ENCODE data around the gene PDZK1. TPM values are rescaled to one million over a fixed set of nuclear protein-coding genes. Genes with fewer than 3 reads are reported as not detected.

PDZK1 gene
- 10 to 100 TPM in 2 of 3 donors, under 1 TPM in 1; 0.64 to 51.8 (median 25.2) TPM for total RNA-seq

DNA sequence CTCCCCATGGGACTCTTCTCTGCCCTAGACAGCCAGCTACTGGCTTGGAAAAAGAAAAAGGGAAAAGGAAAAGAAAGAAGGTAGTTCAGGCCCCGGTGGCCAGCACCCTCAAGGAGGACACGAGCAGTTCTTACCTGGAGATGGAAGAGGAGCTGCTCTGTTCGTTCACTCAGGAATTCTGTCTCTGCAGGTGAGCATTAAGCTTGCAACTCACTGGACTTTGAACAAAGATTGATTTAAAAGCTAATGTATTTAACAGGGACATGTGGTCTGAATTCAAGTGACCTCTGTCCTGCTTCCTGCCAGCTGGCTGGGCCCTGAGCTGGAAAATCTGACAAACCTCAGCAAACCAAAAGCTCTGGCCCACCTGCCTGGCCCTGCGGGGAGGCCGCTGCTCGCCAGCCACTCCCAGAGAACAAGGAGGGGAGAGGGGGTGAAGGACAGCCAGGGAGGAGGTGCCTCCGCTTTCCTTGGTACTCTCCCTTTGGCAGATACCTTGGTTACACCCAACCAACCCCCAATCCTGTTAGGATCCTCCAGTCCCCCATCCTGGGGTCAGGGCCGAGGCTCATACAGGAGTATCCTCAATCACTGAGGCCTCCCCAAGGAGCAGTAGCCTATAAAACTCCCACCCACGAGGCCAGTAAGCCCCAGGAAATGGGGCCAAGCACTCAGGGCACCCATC lies at the start of gene PDZK1:
TSS of gene PDZK1 (minus strand) at position 186 of the 685 bp plus-strand sequence. CDS start 19,347 bp downstream, outside the sequence.
- DNase-seq (ENCODE audit: low spot score in 2 of 2) = no peak
- peak within 1 kb of the TSS in 1 of 2 donors; percentile 20 for H3K27ac ChIP-seq
- intact Hi-C loops (cut with DNase I; ENCODE audit: low total_unique reads) = no loop called here
- H3K9me3 ChIP-seq = no peaks in the 10 kb centered on the region
- no peaks in the 10 kb centered on the region for H3K4me1 ChIP-seq
- TF ChIP-seq, protein P1, sequence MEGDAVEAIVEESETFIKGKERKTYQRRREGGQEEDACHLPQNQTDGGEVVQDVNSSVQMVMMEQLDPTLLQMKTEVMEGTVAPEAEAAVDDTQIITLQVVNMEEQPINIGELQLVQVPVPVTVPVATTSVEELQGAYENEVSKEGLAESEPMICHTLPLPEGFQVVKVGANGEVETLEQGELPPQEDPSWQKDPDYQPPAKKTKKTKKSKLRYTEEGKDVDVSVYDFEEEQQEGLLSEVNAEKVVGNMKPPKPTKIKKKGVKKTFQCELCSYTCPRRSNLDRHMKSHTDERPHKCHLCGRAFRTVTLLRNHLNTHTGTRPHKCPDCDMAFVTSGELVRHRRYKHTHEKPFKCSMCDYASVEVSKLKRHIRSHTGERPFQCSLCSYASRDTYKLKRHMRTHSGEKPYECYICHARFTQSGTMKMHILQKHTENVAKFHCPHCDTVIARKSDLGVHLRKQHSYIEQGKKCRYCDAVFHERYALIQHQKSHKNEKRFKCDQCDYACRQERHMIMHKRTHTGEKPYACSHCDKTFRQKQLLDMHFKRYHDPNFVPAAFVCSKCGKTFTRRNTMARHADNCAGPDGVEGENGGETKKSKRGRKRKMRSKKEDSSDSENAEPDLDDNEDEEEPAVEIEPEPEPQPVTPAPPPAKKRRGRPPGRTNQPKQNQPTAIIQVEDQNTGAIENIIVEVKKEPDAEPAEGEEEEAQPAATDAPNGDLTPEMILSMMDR (IDR thresholded peaks at IDR 0.05) = no peak
- TF ChIP-seq POLR2AphosphoS5 (IDR thresholded peaks at IDR 0.05) = no peak
- TF ChIP-seq POLR2A (IDR thresholded peaks at IDR 0.05) = no peak
- H3K36me3 ChIP-seq = no peaks in the 10 kb centered on the region
- H3K27me3 ChIP-seq = no peaks in the 10 kb centered on the region
- peak within 1 kb of the TSS in 1 of 3 donors; percentile 1 for H3K4me3 ChIP-seq

DNA sequence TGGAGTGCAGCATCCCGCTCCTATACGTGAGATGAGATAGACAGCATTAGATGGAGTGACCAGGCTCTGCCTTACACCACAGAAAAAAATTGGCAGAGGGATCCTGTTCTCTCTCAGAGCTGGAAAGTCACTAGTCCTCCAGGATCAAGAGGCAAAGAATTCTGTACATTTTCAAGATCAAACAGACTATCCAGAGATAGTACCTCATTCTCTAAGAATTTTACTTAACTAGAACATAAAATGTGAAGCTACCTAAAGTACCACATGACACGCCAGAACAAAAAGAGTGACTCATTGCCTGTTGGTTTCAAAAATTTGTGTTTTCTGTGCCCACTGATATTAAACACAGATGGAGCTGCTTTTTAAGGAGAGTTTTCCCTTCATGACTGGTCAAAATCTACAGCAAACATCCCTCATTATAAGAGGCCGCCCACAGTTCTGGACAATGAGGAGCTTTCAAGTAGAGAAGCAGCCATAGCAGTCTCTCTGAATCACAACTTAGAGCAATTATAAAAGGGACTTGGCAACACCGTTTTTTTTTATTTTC lies 44.4 kb upstream of the PDZK1 start:
- intact Hi-C loops (cut with DNase I; ENCODE audit: low total_unique reads) = no loop called here
- peaks cover 8% of the 10 kb centered on the region for H3K36me3 ChIP-seq
- DNase-seq (ENCODE audit: low spot score in 2 of 2) = no peak

DNA sequence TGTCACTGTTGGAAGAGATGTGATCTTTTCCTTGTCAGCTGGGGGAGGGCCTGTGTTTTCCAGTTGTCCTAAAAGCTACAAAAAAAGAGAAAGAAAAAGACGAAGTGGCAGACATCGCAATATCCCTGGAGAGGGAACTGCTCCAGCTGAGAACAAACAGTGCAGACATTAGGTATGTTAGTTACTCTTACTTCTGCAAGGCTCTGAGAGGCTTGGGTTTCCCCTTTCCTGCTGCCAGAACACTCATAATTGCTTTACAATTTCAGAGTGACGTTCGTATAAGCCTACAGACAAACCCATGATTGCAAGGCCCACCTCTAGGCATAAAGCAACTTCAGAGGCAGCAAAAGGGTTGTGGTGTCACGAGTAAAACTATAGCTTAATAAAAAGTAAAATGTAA lies 43.3 kb upstream of the PDZK1 start:
- Histone ChIP-seq H3K27me3 (no peaks in the 10 kb centered on the region), H3K9me3 (no peaks in the 10 kb centered on the region), H3K27ac (no peak overlapping the region), H3K4me1 (no peaks in the 10 kb centered on the region), H3K4me3 (no peak overlapping the region), H3K36me3 (peaks cover 8% of the 10 kb centered on the region)
- no peak for DNase-seq (ENCODE audit: low spot score in 2 of 2)
- intact Hi-C loops (cut with DNase I; ENCODE audit: low total_unique reads) = no loop called here
- TF ChIP-seq POLR2A (IDR thresholded peaks at IDR 0.05) (no peak), POLR2AphosphoS5 (IDR thresholded peaks at IDR 0.05) (no peak)
- TF ChIP-seq, protein P1 (IDR thresholded peaks at IDR 0.05) = no peak

More for the DNA sequence above, 44.4 kb upstream of the PDZK1 start:
- H3K9me3 ChIP-seq = no peaks in the 10 kb centered on the region
- no peak overlapping the region for H3K4me3 ChIP-seq
- H3K4me1 ChIP-seq = no peaks in the 10 kb centered on the region
- no peaks in the 10 kb centered on the region for H3K27me3 ChIP-seq
- peak overlapping the region in 1 of 2 donors; percentile 39 for H3K27ac ChIP-seq
- TF ChIP-seq, protein P1 (IDR thresholded peaks at IDR 0.05) = no peak
- TF ChIP-seq POLR2A (IDR thresholded peaks at IDR 0.05) (no peak), POLR2AphosphoS5 (IDR thresholded peaks at IDR 0.05) (no peak)

DNA sequence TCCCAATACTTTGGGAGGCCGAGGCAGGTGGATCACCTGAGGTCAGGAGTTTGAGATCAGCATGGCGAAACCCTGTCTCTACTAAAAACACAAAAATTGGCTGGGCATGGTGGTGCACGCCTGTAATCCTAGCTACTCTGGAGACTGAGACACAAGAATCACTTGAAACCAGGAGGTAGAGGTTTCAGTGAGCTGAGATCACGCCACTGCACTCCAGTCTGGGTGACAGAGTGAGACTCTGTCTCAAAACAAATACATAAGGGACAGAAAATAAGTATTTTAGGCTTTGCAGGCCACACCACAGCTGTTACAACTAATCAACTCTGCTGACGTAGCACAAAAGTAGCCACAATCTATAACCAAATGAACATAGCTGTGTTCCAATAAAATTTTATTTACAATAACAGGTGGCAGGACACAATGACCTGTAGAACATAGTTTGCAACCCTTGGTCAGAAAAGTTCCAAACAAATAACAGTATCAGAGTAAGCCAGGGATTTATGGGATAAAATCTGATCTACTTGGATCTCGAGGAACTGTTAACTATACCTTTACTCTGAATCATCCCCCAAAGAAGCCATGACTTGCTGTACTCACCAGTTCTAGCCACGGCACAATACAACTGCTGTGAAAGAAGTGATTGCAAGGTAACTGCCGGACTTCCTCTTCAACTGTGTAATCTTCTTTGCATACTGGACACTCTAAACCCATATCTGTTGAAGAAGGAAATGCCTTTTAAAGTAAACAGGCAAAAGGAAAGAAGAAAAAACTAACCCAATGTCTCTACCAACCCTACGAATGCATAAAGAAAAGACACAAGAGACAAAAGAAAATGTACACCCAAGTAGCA lies 40.5 kb upstream of the PDZK1 start:
- H3K4me3 ChIP-seq = no peak overlapping the region
- no peak for DNase-seq (ENCODE audit: low spot score in 2 of 2)
- H3K36me3 ChIP-seq = peaks cover 8% of the 10 kb centered on the region
- intact Hi-C loops (cut with DNase I; ENCODE audit: low total_unique reads) = no loop called here
- no peak overlapping the region for H3K27ac ChIP-seq
- TF ChIP-seq, protein P1 (IDR thresholded peaks at IDR 0.05) = no peak
- no peak for TF ChIP-seq POLR2AphosphoS5 (IDR thresholded peaks at IDR 0.05)
- no peak for TF ChIP-seq POLR2A (IDR thresholded peaks at IDR 0.05)
- H3K9me3 ChIP-seq = no peaks in the 10 kb centered on the region
- no peaks in the 10 kb centered on the region for H3K27me3 ChIP-seq
- no peaks in the 10 kb centered on the region for H3K4me1 ChIP-seq

All from breast epithelium (tissue), 4 donors.